Breast epithelium (tissue), 4 donors: Measurements from ENCODE around the gene LRRN2. TPM values are rescaled to one million over a fixed set of nuclear protein-coding genes. Genes with fewer than 3 reads are reported as not detected.
A peak's percentile ranks its signal among the peaks of the same experiment; 100 is the strongest.

Experiments used
- DNase-seq, 2 donors: peaks; one replicate each; pipeline ENCODE4 v3.0.0-alpha.2; 2019; ENCODE audit warnings: low spot score in 2 of 2
- H3K27ac ChIP-seq, 2 donors: fragments of 200-600 bp; sonication (generic) in 1 of 2; one replicate each; pipeline ENCODE4 v1.5.1; 2016 to 2019; ENCODE audit warnings: mild to moderate bottlenecking in 1 of 2
- H3K27me3 ChIP-seq, 2 donors: fragments of 200-600 bp; sonication (generic) in 1 of 2; one replicate each; pipeline versions ENCODE4 v1.5.1 to v1.6.0; 2017 to 2019; ENCODE audit warnings: control low read depth in 1 of 2, mild to moderate bottlenecking in 1 of 2
- H3K36me3 ChIP-seq: fragments of 200-600 bp; one replicate; pipeline ENCODE4 v1.5.1; 2019
- H3K4me1 ChIP-seq, 2 donors: fragments of 200-600 bp; sonication (generic); one replicate each; pipeline ENCODE4 v1.5.1; 2016 to 2019; ENCODE audit warnings: control low read depth in 1 of 2
- H3K4me3 ChIP-seq, 3 donors: fragments of 200-600 bp; sonication (generic); 1 replicate in 2 of 3; 2 replicates in 1 of 3; pipeline ENCODE4 v1.5.1; 2016 to 2019; ENCODE audit warnings: mild to moderate bottlenecking in 3 of 3, moderate library complexity in 2 of 3
- H3K9me3 ChIP-seq, 2 donors: fragments of 200-600 bp; sonication (generic) in 1 of 2; one replicate each; pipeline ENCODE4 v1.5.1; 2016 to 2019; ENCODE audit warnings: control low read depth in 1 of 2
- CTCF ChIP-seq, 3 donors: fragments of 450-650 bp; IDR thresholded peaks; one replicate each; pipeline ENCODE4 v1.5.1; 2016 to 2017; ENCODE audit warnings: antibody characterized with exemption in 3 of 3, mild to moderate bottlenecking in 3 of 3, moderate library complexity in 3 of 3
- POLR2A ChIP-seq: fragments of 450-650 bp; IDR thresholded peaks from one replicate; pipeline ENCODE4 v1.6.1; 2016; ENCODE audit warnings: antibody characterized with exemption, mild to moderate bottlenecking, moderate library complexity
- POLR2AphosphoS5 ChIP-seq, 3 donors: sonication (generic); formaldehyde crosslinking; IDR thresholded peaks; one replicate each; pipeline ENCODE4 v1.6.1; 2017; ENCODE audit warnings: antibody characterized with exemption in 3 of 3
- intact Hi-C: fragments of 100-400 bp; cut with DNase I; formaldehyde crosslinking; loops from one replicate; pipeline ENCODE4 v1.15.1; 2023; ENCODE audit warnings: low total_unique reads
- total RNA-seq, 3 donors: library from RNA; depleted of rRNA; stranded (reverse); fragments of >200 nt; gene quantifications; one replicate each; pipeline ENCODE4 v1.1.0, GENCODE V29; 2016

Gene LRRN2
- total RNA-seq, 3 donors from 2014 or later: 0.32 to 2.5 (median 2.0) TPM

- Histone ChIP-seq H3K27ac (peak overlapping the region in 1 of 2 donors; percentile 63), H3K27me3 (no peaks in the 10 kb centered on the region), H3K36me3 (no peaks in the 10 kb centered on the region), H3K4me1 (no peaks in the 10 kb centered on the region), H3K4me3 (no peak overlapping the region), H3K9me3 (no peaks in the 10 kb centered on the region)
- no peak for DNase-seq
- intact Hi-C loops: no loop called here
- TF ChIP-seq POLR2AphosphoS5 (IDR thresholded peaks at IDR 0.05): no peak
- no peak for TF ChIP-seq POLR2A
- no peak for TF ChIP-seq CTCF (IDR thresholded peaks at IDR 0.05)
Observed at GRCh38 chr1:204577794-204578478, 107.6 kb downstream of the LRRN2 start.

- Histone ChIP-seq H3K9me3 (no peaks in the 10 kb centered on the region), H3K36me3 (no peaks in the 10 kb centered on the region), H3K27ac (no peak overlapping the region), H3K4me3 (no peak overlapping the region), H3K27me3 (no peaks in the 10 kb centered on the region), H3K4me1 (no peaks in the 10 kb centered on the region)
- DNase-seq: no peak
- intact Hi-C loops: no loop called here
- TF ChIP-seq POLR2AphosphoS5 (IDR thresholded peaks at IDR 0.05) (no peak), POLR2A (no peak), CTCF (IDR thresholded peaks at IDR 0.05) (no peak)
Observed at GRCh38 chr1:204576422-204576821, 109.1 kb downstream of the LRRN2 start.

GRCh38 chr1:204575221-204576190 is 110.0 kb downstream of the LRRN2 start:
- TF ChIP-seq CTCF (IDR thresholded peaks at IDR 0.05) (no peak), POLR2A (no peak), POLR2AphosphoS5 (IDR thresholded peaks at IDR 0.05) (no peak)
- no peak for DNase-seq
- no peak overlapping the region for H3K4me3 ChIP-seq
- intact Hi-C loops: no loop called here
- no peak overlapping the region for H3K27ac ChIP-seq
- no peaks in the 10 kb centered on the region for H3K27me3 ChIP-seq
- no peaks in the 10 kb centered on the region for H3K4me1 ChIP-seq
- no peaks in the 10 kb centered on the region for H3K36me3 ChIP-seq
- no peaks in the 10 kb centered on the region for H3K9me3 ChIP-seq

- H3K9me3 ChIP-seq: no peaks in the 10 kb centered on the region
- no peak for TF ChIP-seq POLR2AphosphoS5 (IDR thresholded peaks at IDR 0.05)
- no peak for TF ChIP-seq CTCF (IDR thresholded peaks at IDR 0.05)
- no peak for TF ChIP-seq POLR2A
- H3K4me1 ChIP-seq: no peaks in the 10 kb centered on the region
- no peak for DNase-seq
- no peak overlapping the region for H3K27ac ChIP-seq
- H3K27me3 ChIP-seq: no peaks in the 10 kb centered on the region
- no peaks in the 10 kb centered on the region for H3K36me3 ChIP-seq
- intact Hi-C loops: no loop called here
- H3K4me3 ChIP-seq: no peak overlapping the region
Observed at GRCh38 chr1:204574865-204575163, 110.7 kb downstream of the LRRN2 start.
